Gastrocnemius medialis (tissue), 4 donors: Measurements from ENCODE around the gene PLLP.

Experiments
- CTCF ChIP-seq, 5 experiments: fragments of 450-650 bp in 3 of 5; fragments of 200-600 bp in 2 of 5; sonication (generic) in 2 of 5; IDR thresholded peaks in 4 of 5; conservative IDR thresholded peaks in 1 of 5; 1 replicate in 4 of 5; 2 replicates in 1 of 5; pipeline ENCODE4 v1.5.1; 2016 to 2019; ENCODE audit warnings: antibody characterized with exemption in 5 of 5, mild to moderate bottlenecking in 3 of 5, moderate library complexity in 3 of 5
- POLR2A ChIP-seq, 2 donors: fragments of 450-650 bp; IDR thresholded peaks; one replicate each; pipeline ENCODE4 v1.6.1; 2017; ENCODE audit warnings: antibody characterized with exemption in 2 of 2, mild to moderate bottlenecking in 2 of 2, moderate library complexity in 2 of 2

- TF ChIP-seq CTCF (IDR thresholded peaks at IDR 0.05 in 4 of 5, conservative IDR thresholded peaks at IDR 0.05 in 1 of 5) (no peak), POLR2A (IDR thresholded peaks at IDR 0.05) (no peak)
These were observed 14.0 kb downstream of the PLLP start for GRCh38 chr16:57270221-57271062.
